Hindlimb muscle (tissue), 1 donor: ENCODE measurements around the gene PLCD4. TPM values are rescaled to one million over a fixed set of nuclear protein-coding genes. Genes with fewer than 3 reads are reported as not detected.

Experiments used
- DNase-seq: peaks from one replicate; pipeline ENCODE4 v3.0.0-alpha.2; 2013
- polyA plus RNA-seq: library from polyadenylated mRNA; unstranded; fragments of 120-200 nt; gene quantifications from one replicate; pipeline ENCODE4 v1.2.1, GENCODE V29; 2013; ENCODE audit not compliant: insufficient read length

Gene PLCD4
- polyA plus RNA-seq, 1 donor, result 61.5 TPM

- no peak for DNase-seq
Measured at GRCh38 chr2:218671097-218671653, 63.5 kb downstream of the PLCD4 start.

- DNase-seq, result peak; percentile 90
Measured at GRCh38 chr2:218671654-218672566, 64.2 kb downstream of the PLCD4 start, which contains the start of the genes RNF25 and STK36. RNF25 (minus strand) TSS chr2:218672002; CDS start chr2:218671970, 32 bp downstream. STK36 (plus strand) TSS chr2:218672086; CDS start chr2:218672830, 744 bp downstream.

- DNase-seq, result no peak
Measured at GRCh38 chr2:218679119-218679518, 71.4 kb downstream of the PLCD4 start.

- DNase-seq, result no peak
Measured at GRCh38 chr2:218680061-218680460, 72.4 kb downstream of the PLCD4 start.

Other genes starting within 250 kb of the PLCD4 start
- 1.7 TPM for gene SLC11A1, start 225.6 kb upstream of the PLCD4 start, polyA plus RNA-seq
- 105 TPM for gene CTDSP1, start 208.0 kb upstream of the PLCD4 start, polyA plus RNA-seq
- 0.09 TPM for gene VIL1, start 188.8 kb upstream of the PLCD4 start, polyA plus RNA-seq
- 10.1 TPM for gene USP37, start 39.5 kb upstream of the PLCD4 start, polyA plus RNA-seq
- gene CNOT9, start 39.1 kb upstream of the PLCD4 start, polyA plus RNA-seq, result 38.7 TPM
- gene ZNF142, start 51.7 kb downstream of the PLCD4 start, polyA plus RNA-seq, result 16.8 TPM
- gene BCS1L, start 51.8 kb downstream of the PLCD4 start, polyA plus RNA-seq, result 38.9 TPM
- 29.4 TPM for gene RNF25, start 64.1 kb downstream of the PLCD4 start, polyA plus RNA-seq
- gene STK36, start 64.2 kb downstream of the PLCD4 start, polyA plus RNA-seq, result 28.0 TPM
- 26.8 TPM for gene TTLL4, start 102.9 kb downstream of the PLCD4 start, polyA plus RNA-seq
- 25.4 TPM for gene CYP27A1, start 174.2 kb downstream of the PLCD4 start, polyA plus RNA-seq
- gene PRKAG3, start 223.9 kb downstream of the PLCD4 start, polyA plus RNA-seq, result 44.4 TPM